HG03175 (cell line): ENCODE results near the gene ERCC2.

Experiments
- ATAC-seq: cut with Tn5 transposase; IDR thresholded peaks from one replicate; pipeline ENCODE4 v1.9.1; 2021; ENCODE audit warnings: mild to moderate bottlenecking, moderate library complexity; ENCODE audit not compliant: unreplicated experiment

The ERCC2 gene

GRCh38 chr19:45402298-45403061, 32.1 kb upstream of the ERCC2 start:
- no peak for ATAC-seq

- no peak for ATAC-seq
Observed at GRCh38 chr19:45401815-45402214, 31.4 kb upstream of the ERCC2 start.

- ATAC-seq: no peak
Observed at GRCh38 chr19:45400192-45400591, 29.8 kb upstream of the ERCC2 start.

GRCh38 chr19:45395821-45396617, 25.6 kb upstream of the ERCC2 start:
- no peak for ATAC-seq

GRCh38 chr19:45391871-45392665, 21.7 kb upstream of the ERCC2 start:
- no peak for ATAC-seq

GRCh38 chr19:45391346-45391745, 21.0 kb upstream of the ERCC2 start:
- no peak for ATAC-seq

- ATAC-seq: no peak
Observed at GRCh38 chr19:45385392-45386221, 15.2 kb upstream of the ERCC2 start.

- no peak for ATAC-seq
Observed at GRCh38 chr19:45382426-45382825, 12.1 kb upstream of the ERCC2 start.

GRCh38 chr19:45380107-45380506, 9.7 kb upstream of the ERCC2 start:
- no peak for ATAC-seq

- no peak for ATAC-seq
Observed at GRCh38 chr19:45376045-45376724, 5.8 kb upstream of the ERCC2 start.

GRCh38 chr19:45368737-45369340, 1.5 kb downstream of the ERCC2 start:
- ATAC-seq: no peak

GRCh38 chr19:45368127-45368526, 2.2 kb downstream of the ERCC2 start:
- ATAC-seq: no peak

GRCh38 chr19:45364696-45365095, 5.7 kb downstream of the ERCC2 start:
- ATAC-seq: no peak

GRCh38 chr19:45363861-45364459, 6.4 kb downstream of the ERCC2 start:
- ATAC-seq: no peak

GRCh38 chr19:45362291-45362690, 8.1 kb downstream of the ERCC2 start:
- ATAC-seq: no peak

GRCh38 chr19:45361608-45362007, 8.8 kb downstream of the ERCC2 start:
- no peak for ATAC-seq

GRCh38 chr19:45358213-45358792, 12.1 kb downstream of the ERCC2 start:
- ATAC-seq: no peak

- ATAC-seq: no peak
Observed at GRCh38 chr19:45357445-45357783, 13.0 kb downstream of the ERCC2 start.
